Cardiac muscle cell (in vitro differentiated cells and primary cell): ENCODE results near the gene CR1L. TPM values are rescaled to one million over a fixed set of nuclear protein-coding genes. Genes with fewer than 3 reads are reported as not detected.
"Not testable (repeated sequence)": the region's sequence is repeated elsewhere in the genome, so short reads cannot be mapped to it uniquely, and the experiment has no call there.

ENCODE experiments used
- DNase-seq, 2 donors: peaks; one replicate each; pipeline versions ENCODE4 v3.0.0 to v3.0.0-alpha.2; 2010 to 2017; ENCODE audit warnings: low read depth in 1 of 2, low spot score in 1 of 2
- H3K27ac ChIP-seq: fragments of 200-600 bp; sonication (generic); 2 replicates; pipeline ENCODE4 v1.5.1; 2016
- H3K27me3 ChIP-seq: fragments of 200-600 bp; sonication (generic); 2 replicates; pipeline ENCODE4 v1.6.0; 2016; ENCODE audit warnings: control low read depth
- H3K36me3 ChIP-seq: fragments of 200-600 bp; sonication (generic); 2 replicates; pipeline ENCODE4 v1.5.1; 2016; ENCODE audit warnings: control low read depth
- H3K4me1 ChIP-seq: fragments of 200-600 bp; sonication (generic); 2 replicates; pipeline ENCODE4 v1.8.1; 2017; ENCODE audit warnings: low read depth, mild to moderate bottlenecking, mixed run types
- H3K4me3 ChIP-seq: fragments of 200-600 bp; sonication (generic); 2 replicates; pipeline ENCODE4 v1.5.1; 2016; ENCODE audit warnings: mild to moderate bottlenecking
- H3K9me3 ChIP-seq: fragments of 200-600 bp; sonication (generic); 2 replicates; pipeline ENCODE4 v1.5.1; 2017; ENCODE audit warnings: low read depth, mild to moderate bottlenecking, control low read depth
- polyA plus RNA-seq: library from polyadenylated mRNA; unstranded; fragments of >200 nt; fragmentation: Nextera tagmentation; extraction: Ambion mirVana; gene quantifications from 2 replicates; pipeline ENCODE4 v1.2.1, GENCODE V29; 2016
- total RNA-seq: library from RNA; depleted of rRNA; stranded (reverse); fragments of >200 nt; gene quantifications from 2 replicates; pipeline ENCODE4 v1.2.3, GENCODE V29; 2016
- TF ChIP-seq, protein P1 (sequence below): IDR thresholded peaks from 2 replicates; pipeline ENCODE4 v1.5.1; 2012; ENCODE audit warnings: low read depth, mild to moderate bottlenecking, low read length

Gene CR1L
- total and polyA plus RNA-seq, 2 experiments from 2014 or later, result not detected

DNA sequence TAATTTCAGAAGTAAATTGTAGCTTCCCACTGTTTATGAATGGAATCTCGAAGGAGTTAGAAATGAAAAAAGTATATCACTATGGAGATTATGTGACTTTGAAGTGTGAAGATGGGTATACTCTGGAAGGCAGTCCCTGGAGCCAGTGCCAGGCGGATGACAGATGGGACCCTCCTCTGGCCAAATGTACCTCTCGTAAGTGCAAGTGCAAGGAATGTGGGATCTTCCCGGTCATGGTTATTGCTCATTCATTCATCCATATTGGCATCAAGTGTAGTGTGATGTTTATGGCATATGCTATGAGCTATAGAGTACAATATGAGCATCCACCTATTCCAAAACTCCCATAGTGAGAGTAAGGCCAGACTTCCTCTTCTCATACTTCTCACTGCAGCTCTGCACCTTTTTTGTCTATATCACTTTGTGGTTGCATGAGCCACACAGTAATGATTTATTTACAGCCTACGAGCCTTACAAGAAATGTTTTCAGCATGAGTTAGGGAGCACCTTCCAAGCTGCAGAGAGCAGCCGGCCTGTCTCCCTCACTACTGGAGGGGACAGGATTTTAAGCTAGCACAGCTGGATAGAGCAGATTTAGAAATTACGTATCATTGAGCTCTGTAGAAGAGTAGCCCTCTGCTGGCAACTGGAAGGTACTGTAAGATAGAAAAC is 24.9 kb upstream of the CR1L start:
- no peaks in the 10 kb centered on the region for H3K27me3 ChIP-seq
- no peaks in the 10 kb centered on the region for H3K9me3 ChIP-seq
- peak; percentile 65 to 66 for DNase-seq
- H3K27ac ChIP-seq, result no peak overlapping the region
- H3K4me3 ChIP-seq, result no peak overlapping the region
- no peaks in the 10 kb centered on the region for H3K4me1 ChIP-seq
- no peaks in the 10 kb centered on the region for H3K36me3 ChIP-seq
- TF ChIP-seq, protein P1, sequence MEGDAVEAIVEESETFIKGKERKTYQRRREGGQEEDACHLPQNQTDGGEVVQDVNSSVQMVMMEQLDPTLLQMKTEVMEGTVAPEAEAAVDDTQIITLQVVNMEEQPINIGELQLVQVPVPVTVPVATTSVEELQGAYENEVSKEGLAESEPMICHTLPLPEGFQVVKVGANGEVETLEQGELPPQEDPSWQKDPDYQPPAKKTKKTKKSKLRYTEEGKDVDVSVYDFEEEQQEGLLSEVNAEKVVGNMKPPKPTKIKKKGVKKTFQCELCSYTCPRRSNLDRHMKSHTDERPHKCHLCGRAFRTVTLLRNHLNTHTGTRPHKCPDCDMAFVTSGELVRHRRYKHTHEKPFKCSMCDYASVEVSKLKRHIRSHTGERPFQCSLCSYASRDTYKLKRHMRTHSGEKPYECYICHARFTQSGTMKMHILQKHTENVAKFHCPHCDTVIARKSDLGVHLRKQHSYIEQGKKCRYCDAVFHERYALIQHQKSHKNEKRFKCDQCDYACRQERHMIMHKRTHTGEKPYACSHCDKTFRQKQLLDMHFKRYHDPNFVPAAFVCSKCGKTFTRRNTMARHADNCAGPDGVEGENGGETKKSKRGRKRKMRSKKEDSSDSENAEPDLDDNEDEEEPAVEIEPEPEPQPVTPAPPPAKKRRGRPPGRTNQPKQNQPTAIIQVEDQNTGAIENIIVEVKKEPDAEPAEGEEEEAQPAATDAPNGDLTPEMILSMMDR, result peak; percentile 80

DNA sequence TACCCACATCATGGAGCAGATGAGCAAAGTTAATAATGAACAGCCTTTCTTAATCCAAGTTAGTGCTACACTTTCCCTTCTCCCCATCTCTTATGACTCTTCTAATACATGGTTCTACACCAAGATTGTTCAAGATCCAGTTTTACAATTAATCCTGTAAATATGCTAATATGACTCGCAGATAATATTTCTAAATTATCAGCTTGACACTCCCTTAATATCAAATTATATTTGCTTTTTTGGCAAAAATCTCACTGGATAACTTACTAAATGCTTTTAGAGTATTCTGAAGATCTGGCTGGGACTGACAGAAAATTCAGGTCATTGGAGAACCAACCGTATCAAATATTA is 24.4 kb upstream of the CR1L start:
- no peaks in the 10 kb centered on the region for H3K27me3 ChIP-seq
- TF ChIP-seq, protein P1, result no peak
- no peaks in the 10 kb centered on the region for H3K36me3 ChIP-seq
- no peak overlapping the region for H3K27ac ChIP-seq
- DNase-seq, result no peak
- no peaks in the 10 kb centered on the region for H3K4me1 ChIP-seq
- H3K4me3 ChIP-seq, result no peak overlapping the region
- H3K9me3 ChIP-seq, result no peaks in the 10 kb centered on the region

DNA sequence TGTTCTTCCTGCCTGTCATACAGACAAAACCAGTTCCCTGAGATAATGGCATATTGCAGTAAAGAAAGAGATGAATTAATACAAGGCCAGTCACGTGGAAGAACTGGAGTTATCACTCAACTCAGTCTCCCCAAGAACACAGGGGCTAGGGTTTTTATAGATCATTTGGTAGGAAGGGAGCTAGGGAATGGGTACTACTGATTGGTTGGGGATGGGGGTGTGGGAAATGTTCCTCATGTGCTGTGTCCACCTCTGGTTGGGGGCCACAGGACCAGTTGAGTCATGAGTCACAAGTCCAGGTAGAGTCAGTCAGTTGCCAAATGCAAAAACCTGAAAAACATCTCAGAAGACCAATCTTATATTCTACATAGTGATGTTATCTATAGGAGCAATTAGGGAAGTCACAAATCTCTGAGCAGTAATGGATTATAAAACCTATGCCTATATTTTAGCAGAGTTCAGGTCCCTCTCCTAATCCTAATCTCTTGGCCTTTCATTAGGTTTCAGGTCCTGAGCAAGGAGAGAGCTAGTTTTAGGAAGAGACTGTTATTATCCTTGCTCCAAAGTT is 19.3 kb upstream of the CR1L start:
- not testable (repeated sequence) for H3K9me3 ChIP-seq, DNase-seq, H3K4me1 ChIP-seq, H3K4me3 ChIP-seq, H3K27ac ChIP-seq, H3K36me3 ChIP-seq, H3K27me3 ChIP-seq

DNA sequence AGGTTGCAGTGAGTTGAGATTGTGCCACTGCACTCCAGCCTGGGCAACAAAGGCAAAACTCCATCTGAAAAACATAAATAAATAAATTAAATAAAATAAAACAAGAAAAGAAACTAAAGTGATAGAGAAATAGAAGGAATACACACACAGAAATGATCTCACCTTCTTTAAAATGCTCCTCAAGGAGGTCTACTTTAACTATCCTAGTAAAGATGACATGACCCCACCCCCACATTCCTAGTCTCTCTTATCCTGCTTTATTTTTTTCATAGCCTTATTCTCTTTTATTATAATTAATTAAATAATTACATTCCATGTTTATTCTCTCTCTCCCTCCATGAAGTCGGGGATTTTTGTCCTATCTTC is 18.0 kb upstream of the CR1L start:
- TF ChIP-seq, protein P1, result no peak
- Histone ChIP-seq H3K36me3 (no peaks in the 10 kb centered on the region), H3K27ac (no peak overlapping the region), H3K4me3 (no peak overlapping the region), H3K4me1 (no peaks in the 10 kb centered on the region), H3K9me3 (no peaks in the 10 kb centered on the region), H3K27me3 (no peaks in the 10 kb centered on the region)
- DNase-seq, result no peak

- Histone ChIP-seq H3K9me3 (no peaks in the 10 kb centered on the region), H3K4me1 (no peaks in the 10 kb centered on the region), H3K27ac (no peak overlapping the region), H3K27me3 (no peaks in the 10 kb centered on the region), H3K36me3 (no peaks in the 10 kb centered on the region), H3K4me3 (no peak overlapping the region)
- no peak for DNase-seq
- TF ChIP-seq, protein P1, result no peak
These were observed 17.4 kb upstream of the CR1L start for GRCh38 chr1:207627496-207627895.

DNA sequence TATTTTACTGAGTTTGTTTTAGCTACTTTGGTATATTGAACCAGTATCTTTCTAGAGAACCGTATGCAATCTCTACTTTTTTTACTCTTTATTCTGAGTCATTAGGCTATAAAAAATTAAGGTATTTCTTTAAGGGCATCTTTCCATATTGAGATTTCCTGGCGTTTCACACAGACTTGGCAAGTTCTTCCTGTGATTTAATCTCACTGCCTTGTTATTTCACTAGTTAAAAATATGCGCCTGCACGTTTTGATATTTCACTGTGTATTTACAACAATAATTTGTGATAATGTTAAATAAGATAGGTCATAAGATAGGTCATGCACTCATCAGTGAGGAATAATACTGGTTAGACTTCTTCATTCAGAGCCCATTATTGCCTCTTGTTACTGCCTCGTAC is 16.2 kb upstream of the CR1L start:
- no peaks in the 10 kb centered on the region for H3K9me3 ChIP-seq
- H3K36me3 ChIP-seq, result no peaks in the 10 kb centered on the region
- TF ChIP-seq, protein P1, result no peak
- H3K4me3 ChIP-seq, result no peak overlapping the region
- no peaks in the 10 kb centered on the region for H3K27me3 ChIP-seq
- peak in 1 of 2 donors; percentile 44 for DNase-seq
- no peaks in the 10 kb centered on the region for H3K4me1 ChIP-seq
- H3K27ac ChIP-seq, result no peak overlapping the region
